GM18867 (cell line): ENCODE data around the gene CRYM.
A peak's percentile ranks its signal among the peaks of the same experiment; 100 is the strongest.
"Not testable (repeated sequence)": the region's sequence is repeated elsewhere in the genome, so short reads cannot be mapped to it uniquely, and the experiment has no call there.

ENCODE experiments used
- ATAC-seq: cut with Tn5 transposase; IDR thresholded peaks from one replicate; pipeline ENCODE4 v1.9.1; 2021; ENCODE audit warnings: mild to moderate bottlenecking, moderate library complexity; ENCODE audit not compliant: unreplicated experiment

Gene CRYM

GRCh38 chr16:21281698-21282389 lies 3.8 kb upstream of the CRYM start:
- ATAC-seq: no peak

GRCh38 chr16:21279501-21279900 lies 1.4 kb upstream of the CRYM start:
- no peak for ATAC-seq

- ATAC-seq: no peak
Measured at GRCh38 chr16:21277045-21277926, 804 bp downstream of the CRYM start.

- ATAC-seq: no peak
Measured at GRCh38 chr16:21276090-21276489, 2.0 kb downstream of the CRYM start.

GRCh38 chr16:21275529-21275928 lies 2.6 kb downstream of the CRYM start:
- ATAC-seq: no peak

- ATAC-seq: peak; percentile 31
Measured at GRCh38 chr16:21274172-21274726, 3.8 kb downstream of the CRYM start.

GRCh38 chr16:21272763-21273162 lies 5.3 kb downstream of the CRYM start:
- not testable (repeated sequence) for ATAC-seq

GRCh38 chr16:21272253-21272652 lies 5.8 kb downstream of the CRYM start:
- ATAC-seq: no peak

GRCh38 chr16:21268236-21268635 lies 9.9 kb downstream of the CRYM start:
- no peak for ATAC-seq

GRCh38 chr16:21267298-21267697 lies 10.8 kb downstream of the CRYM start:
- no peak for ATAC-seq

GRCh38 chr16:21265104-21265837 lies 12.8 kb downstream of the CRYM start:
- ATAC-seq: no peak

- no peak for ATAC-seq
Measured at GRCh38 chr16:21264571-21265036, 13.5 kb downstream of the CRYM start.

- peak; percentile 67 for ATAC-seq
Measured at GRCh38 chr16:21263640-21264570, 14.2 kb downstream of the CRYM start.

- ATAC-seq: no peak
Measured at GRCh38 chr16:21262779-21263639, 15.1 kb downstream of the CRYM start.

GRCh38 chr16:21260870-21261791 lies 17.0 kb downstream of the CRYM start:
- ATAC-seq: no peak

- no peak for ATAC-seq
Measured at GRCh38 chr16:21257284-21257683, 20.8 kb downstream of the CRYM start.

GRCh38 chr16:21256636-21257035 lies 21.5 kb downstream of the CRYM start:
- ATAC-seq: no peak

GRCh38 chr16:21253470-21253869 lies 24.6 kb downstream of the CRYM start:
- no peak for ATAC-seq
